Middle frontal gyrus (tissue), 1 donor: ENCODE results near the gene ACAA2.

Experiments used
- DNase-seq: peaks from one replicate; pipeline ENCODE4 v3.0.0-alpha.2; 2015; ENCODE audit warnings: low spot score; ENCODE audit errors: extremely low spot score

The ACAA2 gene, protein sequence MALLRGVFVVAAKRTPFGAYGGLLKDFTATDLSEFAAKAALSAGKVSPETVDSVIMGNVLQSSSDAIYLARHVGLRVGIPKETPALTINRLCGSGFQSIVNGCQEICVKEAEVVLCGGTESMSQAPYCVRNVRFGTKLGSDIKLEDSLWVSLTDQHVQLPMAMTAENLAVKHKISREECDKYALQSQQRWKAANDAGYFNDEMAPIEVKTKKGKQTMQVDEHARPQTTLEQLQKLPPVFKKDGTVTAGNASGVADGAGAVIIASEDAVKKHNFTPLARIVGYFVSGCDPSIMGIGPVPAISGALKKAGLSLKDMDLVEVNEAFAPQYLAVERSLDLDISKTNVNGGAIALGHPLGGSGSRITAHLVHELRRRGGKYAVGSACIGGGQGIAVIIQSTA

DNA sequence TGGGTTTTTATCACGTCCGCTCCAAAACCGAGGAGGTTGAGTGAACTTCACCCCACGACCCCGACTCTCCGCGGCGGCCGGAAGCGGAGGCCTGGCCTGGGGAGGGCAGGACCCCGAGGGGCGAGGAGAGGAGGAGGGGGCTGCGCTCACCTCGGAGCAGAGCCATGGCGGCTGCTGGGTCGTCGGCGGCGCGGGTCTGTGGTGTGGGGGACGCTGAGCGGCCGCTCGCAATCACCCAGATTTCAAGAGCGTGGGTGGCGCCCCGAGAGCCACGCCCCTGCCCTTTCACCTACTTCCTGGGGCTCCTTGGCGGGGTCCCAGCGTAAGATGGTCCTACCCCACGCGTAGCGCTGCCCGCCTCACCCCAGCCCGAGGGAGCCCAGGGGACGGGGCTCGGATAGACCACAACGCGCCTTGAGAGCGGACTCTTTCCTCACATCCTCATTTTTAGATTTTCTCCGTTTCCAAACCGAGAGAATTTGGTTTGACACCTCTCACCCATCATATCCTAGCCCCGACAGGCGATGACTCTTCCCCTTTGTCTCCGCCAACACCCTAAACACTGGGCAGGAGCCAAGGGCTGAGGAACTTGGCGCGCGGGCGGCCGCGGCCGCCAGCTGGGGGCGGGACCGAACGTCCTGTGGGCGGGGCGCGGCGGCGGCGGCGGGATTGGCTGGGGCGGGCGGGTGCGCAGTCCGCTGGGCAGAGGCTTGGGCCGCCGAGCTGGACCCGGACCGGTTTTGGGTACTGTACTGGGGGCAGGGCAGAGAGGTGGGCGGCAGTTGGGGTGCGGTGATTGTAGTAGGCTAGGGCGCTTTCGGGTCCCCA, at the start of gene ACAA2:
Gene ACAA2, minus strand, starts transcription at position 215 of the 828 bp plus-strand sequence. Its CDS starts 49 bp downstream, at position 166.
- DNase-seq, result peak; percentile 44

DNA sequence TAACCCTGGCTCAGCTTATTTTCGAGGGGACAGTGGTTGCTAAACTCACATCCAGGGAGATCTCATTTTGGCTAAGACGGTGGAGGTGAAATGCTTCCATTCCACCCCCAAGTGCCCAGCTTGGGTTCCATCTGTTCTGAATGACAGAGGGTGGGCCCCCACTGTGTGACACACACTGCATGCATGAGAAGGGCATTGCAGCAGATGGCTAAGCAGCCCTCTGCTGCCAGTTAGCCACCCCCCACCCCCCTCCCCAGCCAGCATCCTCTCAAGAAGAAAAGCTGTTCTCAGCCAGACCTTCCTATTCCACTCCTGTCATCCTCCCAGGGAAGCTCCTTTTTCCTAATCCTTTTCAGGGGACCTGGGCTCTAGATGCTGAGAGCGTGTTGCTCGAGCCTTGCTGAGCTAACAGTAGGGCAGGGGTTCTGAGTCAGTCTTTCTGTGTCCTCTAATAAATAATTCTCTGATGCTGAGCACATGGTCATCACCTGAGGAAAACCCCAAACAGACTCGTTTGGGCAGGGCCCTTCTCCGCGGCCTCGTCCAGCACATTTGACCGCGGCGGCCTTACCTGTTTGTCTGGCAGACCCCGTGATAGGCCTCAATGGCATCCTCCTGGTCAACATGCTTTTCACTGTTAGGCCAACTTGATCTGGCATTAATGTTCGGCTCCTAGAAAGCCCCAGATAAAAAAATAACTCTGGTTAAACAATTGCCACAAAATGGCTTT, 49.5 kb upstream of the ACAA2 start:
- DNase-seq, result no peak

DNA sequence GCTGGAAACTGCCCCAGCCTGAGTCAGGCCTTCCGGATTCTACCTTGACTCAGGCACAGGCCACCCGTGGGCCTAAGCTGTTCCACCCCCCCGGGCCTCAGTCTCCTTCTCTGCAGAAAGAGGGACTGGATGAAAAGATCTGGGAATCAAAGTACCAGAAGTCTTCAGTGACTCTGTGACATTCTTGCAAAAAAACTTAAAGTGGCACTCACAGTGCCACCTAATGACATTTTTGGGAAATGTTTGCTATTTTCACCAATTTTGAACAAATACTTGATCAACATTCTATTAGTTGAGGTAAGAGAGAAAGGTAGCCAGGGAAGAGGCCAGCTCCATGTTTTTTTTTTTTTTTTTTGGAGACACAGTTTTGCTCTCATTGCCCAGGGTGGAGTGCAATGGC, 48.3 kb upstream of the ACAA2 start:
- no peak for DNase-seq

DNA sequence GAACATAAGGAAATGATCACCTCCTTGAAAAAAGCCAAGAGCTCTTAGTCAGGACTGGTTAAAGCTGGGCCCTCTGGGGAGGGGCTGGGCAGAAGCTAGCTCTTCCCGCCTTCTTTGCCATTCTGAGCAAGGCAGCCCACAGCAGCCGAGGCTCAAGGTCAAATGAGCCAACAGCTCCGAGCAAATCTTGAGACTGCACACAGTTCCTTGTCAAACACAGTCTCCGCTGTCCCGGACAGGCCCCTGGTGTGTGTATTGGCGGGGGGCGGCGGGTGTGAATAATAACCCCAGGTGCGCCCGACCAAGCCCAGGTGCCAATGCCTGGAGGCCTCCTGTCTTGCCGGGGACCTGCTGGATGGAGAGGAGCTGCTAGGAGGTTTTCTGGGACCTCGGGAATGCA, 46.4 kb upstream of the ACAA2 start:
- DNase-seq, result no peak

DNA sequence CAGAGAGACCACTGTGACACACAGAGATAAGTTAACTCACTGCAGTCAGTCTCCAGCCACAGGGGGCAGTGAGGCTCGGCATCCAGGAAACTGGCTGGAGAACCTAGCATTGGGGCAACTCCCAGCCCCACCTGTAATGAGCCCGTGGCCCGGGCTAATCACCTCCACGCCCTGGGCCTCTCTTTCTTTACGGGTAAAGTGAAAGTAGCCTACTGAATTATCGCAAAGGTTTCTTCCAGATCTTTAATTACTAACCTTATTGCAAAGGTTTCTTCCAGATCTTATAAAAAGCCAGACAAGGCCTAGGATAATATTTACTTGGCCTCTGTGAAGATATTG, 45.7 kb upstream of the ACAA2 start:
- DNase-seq, result no peak

DNA sequence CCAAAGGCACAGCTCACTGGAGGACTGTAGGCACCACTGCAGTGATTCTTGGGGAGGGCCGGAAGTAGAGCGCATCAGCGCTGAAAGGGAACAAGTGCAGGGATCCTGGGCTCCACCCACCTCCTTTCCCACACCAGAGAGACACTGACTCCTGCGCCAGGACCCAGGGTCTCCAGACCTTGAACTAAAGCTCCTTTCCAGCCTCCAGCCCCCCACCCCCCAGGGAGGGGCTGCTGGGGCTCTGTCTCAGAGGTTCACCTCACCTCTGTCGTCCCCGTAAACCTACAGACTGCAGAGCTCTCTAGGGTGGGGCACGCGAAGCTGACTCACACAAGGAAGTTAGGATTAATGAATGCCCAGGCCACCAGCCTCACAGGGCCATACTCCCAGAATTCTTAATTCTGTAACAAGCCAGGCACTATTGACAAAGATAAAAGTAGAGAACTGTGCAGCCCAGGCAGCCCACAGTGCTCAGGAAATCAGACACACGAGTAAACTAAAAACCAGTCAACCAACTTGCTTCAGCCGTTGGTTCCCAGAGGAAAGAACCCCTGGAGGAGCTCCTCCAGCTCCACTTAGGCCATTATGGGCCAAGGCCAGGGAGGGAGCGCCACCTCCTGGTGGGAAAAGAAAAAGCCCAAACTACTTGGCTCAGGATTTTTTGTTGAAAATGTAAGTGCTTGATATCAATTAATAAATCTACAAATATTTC, 45.1 kb upstream of the ACAA2 start:
- peak; percentile 46 for DNase-seq

DNA sequence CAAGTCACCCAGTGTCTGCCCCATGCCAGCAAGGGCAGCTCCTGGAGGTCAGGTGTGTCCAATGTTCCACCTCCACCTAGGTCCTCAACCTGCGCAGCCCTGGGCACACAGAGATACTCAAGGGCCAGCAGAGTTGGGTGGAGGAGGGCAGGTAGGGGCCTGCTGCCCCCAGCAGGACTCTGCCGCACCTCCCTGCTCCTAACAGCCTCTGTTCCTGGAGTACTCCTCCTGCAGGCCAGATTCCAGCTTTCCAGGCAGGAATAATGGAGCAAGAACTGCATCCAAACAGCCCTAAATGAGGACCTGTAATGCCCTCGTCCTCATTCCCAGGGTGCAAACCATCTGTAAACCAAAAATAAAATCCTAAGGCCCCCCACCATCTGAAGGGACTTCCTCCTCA, 44.4 kb upstream of the ACAA2 start:
- DNase-seq, result no peak

DNA sequence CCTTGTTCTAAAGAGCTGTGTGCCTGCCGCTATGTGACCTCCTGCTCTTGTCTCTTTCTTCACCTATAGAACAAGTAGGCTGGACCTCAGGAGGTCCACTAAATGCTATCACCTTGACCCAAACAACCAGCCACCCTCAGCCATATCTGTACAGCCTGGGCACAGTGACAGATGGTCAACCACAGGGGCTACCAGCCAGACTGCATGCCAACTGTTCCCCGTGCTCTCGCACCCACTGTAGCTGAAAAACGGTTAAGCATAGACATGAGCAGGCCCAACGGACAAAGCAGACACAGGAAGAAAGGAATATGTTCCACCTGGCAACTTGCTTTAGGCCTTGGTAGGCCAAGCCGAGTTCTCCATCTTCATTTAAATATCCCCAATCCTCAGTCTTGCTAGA, 43.2 kb upstream of the ACAA2 start:
- no peak for DNase-seq

DNA sequence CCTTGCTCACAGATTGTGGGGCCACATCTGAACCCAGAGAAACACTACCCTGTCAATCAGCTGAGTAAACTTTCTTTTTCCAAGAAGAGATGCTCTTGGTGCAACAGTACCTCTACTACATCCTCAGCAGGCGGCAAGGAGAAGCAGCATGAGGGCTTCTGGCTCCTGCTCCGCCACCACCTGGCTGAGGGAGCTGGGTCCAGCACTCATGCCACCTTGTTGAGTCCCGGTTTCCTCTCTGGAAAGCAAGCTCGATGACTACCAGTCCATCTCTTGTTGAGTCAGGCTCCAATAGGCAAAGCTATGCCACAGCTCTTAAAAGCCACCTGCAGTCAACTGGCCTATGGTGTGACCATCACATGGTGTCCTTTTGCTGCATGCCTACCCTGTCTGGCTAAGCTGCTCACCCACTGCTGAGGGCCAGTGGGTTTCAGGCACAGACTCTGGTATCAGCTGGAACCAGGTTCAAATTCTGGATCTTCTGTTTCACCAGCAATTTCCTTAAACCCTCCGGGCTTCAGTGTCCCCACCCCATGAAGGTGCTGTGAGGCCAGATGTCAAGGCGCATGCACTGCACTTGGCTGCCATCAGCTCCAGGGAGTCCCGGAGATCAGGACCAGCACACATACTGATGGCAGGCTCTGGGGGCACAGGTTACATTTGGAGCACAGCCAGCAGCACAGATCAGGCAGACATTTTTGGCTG, 42.5 kb upstream of the ACAA2 start:
- DNase-seq, result no peak

DNA sequence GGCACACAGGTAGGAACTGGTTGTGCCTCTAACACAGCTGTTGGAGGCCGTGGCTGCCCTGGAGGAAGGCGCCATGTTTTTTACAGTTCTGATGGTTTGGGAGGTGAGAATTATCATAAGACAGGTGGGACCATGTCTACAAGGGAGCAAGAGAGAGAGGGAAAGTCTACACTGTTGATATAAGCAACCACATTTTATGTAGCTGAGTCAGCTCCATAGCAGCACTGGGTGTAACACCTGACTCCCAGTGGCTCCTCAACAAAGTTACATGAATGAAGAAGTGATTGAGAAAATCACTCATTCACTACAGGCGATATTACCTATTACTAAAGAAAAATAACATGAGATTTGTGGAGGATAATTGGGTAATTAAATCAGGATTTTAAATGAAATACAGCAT, 41.3 kb upstream of the ACAA2 start:
- no peak for DNase-seq

DNA sequence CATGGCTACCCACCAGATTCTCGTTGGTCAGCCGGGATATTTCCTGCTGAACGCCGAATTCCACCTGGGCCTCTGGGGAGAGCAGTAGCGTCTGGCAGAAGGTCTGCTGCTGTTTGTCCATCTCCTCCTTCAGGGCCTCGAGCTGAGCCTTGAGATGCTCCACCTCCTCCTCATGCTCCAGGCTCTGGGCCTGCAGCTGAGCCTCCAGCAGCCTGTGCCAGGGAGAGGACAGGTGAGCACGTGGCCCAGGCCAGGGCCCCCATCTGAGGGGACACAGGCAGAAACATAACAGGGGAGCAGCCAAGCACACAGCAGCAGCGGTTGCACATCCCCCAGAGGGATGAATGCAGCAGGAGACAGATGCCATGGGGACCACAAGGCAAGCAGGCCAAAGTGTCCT, 40.1 kb upstream of the ACAA2 start:
- no peak for DNase-seq

DNA sequence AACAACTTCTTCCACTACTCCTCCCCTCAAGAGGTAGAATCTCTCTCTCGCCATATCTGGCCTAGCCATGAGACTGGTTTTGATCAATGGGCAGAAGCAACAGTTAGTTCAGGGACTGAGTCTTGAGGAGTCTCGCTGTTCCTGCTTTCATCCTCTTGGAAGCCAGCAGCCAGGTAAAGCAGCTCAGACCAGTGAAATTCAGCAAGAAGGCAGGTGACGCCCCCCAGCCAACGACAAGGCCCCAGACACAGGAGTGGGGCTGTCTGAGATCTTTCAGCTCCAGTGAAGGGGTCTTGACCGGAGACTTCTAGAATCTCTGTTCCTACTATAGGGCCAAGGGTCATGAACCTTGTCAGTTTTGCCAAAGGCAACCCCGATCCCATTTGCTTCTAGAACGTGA, 39.7 kb upstream of the ACAA2 start:
- no peak for DNase-seq

DNA sequence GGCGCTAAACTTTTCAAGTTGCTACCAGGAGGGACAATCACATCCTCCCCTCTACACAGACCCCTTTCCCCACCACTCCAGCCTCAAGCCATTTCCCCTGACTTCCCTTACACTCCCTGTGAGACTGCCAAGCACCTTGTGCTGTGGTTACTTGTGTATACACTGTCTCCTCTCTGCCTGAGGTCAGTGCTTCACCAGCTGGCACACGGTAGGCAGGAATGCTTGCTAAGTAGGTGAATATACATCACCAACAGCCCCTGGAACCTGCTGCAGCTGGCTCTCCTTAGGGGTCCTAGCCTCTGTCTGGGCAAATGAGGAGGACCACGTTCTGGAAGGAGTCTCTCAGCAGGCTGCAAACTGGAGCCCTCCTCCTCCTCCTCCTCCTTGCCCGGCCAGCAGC, 38.3 kb upstream of the ACAA2 start:
- no peak for DNase-seq

DNA sequence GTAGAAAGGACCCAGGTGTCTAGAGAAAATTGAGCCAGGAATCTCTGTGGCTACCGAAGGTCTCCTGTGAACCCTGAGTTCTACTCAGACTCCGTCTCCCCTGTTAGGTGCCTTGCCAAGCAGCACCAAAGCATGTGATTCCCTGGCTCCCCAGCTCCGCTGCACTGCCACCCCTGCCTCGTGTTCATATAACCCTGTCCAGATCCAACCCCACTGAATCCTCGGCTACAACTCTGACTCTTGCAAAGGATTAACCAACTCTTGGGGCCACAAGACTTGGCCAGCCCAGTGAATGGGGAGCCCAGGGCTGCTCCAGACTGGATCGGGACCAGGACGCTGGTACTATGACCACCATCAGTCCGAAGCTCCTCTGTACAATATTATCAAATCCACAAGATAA, 37.3 kb upstream of the ACAA2 start:
- no peak for DNase-seq

DNA sequence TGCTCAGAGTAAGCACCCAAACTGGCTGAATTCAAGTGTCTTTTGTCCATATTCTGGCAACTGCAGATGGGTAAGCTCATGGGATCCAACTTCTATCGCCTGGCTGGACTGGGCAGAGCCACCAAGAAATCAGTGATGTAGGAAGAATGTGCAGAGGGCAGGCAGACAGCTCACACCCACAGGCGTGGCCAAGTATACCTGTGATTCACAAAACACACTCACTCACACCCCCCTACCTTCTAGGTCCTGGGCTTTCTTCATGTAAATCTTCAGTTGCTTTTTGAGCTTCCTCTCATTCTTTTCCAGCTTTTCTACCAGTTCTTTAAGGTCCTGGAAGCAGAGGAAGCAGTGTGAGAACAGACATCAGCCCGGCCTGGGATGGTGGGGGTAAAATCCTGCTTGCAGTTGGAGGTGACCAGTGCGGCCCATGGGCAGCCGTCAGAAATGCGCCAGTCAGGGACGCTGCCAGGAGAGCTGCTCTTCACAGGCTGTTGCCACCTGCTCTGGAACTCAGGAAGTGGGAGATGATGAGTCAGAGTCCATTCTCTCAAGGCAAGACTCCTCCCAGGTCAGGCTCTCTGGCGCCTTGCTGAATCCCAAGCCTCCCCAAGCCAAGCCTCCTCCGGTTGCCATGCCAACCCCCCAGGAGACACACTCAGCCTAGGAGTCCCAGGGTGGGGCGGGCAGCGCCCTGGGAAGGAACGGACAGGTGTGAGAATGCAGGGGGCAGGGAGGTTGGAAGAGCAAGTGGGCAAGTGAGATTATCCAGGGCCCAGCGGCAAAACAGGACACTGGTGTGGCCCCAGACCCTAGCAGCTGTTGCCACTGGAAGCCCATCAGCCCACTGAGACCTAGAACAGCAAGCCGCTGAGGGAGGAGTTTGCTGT, 36.2 kb upstream of the ACAA2 start:
- no peak for DNase-seq

DNA sequence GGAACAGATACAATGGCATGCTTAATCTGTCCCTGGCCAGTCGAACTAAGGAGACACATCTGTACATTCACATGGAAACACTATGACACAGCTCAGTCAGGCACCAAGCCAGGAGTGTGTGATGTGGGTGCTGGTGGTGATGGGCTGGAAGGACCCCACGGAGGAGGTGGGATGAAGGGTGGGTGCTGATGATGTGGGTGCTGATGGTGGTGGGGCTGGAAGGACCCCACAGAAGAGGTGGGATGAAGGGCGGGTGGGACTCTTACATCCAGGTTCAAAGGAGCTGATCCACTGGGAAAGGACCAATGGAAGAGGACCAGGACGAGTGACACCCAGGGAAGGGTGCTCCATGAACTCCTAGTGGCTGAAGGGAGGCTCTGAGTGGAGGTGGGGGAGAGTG, 34.8 kb upstream of the ACAA2 start:
- no peak for DNase-seq

DNA sequence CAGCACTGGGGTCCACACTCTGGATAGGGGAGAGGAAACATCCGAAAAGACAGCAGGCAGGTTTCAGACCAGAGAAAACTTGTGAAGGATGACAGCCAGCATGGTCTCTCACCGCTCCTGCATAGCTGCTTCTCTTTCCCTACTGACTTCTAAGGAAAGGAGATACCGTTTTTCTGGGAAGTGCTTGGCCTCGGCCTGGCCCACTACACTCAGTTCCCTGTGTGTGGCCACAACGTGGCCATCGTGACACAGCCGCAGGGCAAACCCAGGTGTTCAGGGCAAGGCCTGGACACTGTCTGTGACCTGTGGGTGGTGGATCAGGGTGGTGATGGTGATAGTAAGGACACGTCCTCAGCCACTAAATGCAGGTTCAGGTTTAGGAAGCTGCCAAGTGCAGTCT, 34.2 kb upstream of the ACAA2 start:
- no peak for DNase-seq

DNA sequence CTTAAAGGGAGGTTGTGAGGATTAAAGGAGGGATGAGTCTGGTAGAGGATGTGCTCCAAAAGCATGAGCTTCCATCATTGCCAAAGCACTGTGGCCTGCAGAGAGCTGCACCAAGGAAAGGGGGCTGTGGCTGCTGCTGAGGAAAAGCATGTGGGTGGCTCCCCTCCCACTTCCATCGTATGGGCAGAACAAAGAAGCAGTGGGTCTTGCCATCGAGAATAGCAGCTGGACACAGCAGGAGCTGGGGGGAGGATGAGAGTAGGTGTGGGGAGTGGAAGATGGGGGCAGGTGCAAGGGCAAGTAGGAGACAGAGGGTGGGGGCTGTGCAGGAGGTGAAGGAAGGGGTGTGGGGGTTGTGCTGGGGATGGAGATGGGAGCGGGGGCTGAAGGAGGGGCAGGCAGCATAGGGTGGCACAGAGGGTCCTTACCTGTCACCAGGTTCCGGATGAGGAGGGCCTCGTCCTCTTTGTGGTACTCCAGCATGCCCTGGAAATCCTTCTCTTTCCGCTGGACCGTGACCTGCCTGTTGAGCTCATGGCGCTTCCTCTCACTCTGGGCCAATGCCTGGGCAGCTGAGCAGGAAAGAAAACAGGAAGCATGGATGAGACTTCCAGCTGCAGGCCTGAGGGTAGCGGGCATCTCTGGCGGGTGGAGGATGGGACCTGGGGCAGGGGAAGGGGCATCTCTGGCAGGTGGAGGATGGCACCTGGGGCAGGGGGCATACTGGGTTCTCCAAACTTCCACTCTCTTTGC, 33.6 kb upstream of the ACAA2 start:
- no peak for DNase-seq

DNA sequence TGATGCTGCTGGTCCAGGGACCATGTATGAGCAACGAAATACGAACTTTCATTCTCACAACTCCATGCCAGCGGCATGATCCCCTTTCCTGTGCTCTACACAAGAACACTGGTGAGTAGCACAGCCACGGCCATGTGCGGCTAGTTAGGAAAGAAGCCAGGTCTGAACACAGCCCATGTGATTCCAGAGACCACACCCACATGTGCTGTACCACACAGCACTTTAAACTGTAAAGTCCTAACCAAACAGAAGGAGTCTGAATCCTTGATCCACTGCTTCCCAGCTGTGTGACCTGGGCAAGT, 33.0 kb upstream of the ACAA2 start:
- no peak for DNase-seq
